Keratinocyte (primary cell): ENCODE data around the gene PBX4. TPM values are rescaled to one million over a fixed set of nuclear protein-coding genes. Genes with fewer than 3 reads are reported as not detected.

Experiments used
- DNase-seq: peaks from one replicate; pipeline ENCODE4 v3.0.0-alpha.2; 2011; ENCODE audit warnings: low read depth, missing footprints, low spot score
- FAIRE-seq: peaks from 2 replicates; lab custom pipeline; 2011; peaks lifted over from hg19 to GRCh38; lab: Jason Lieb, UNC
- H2AFZ ChIP-seq: 2 replicates; pipeline ENCODE4 v1.6.0; 2012; ENCODE audit warnings: low read length, control low read depth, inconsistent platforms; ENCODE audit not compliant: control insufficient read depth
- H3K27ac ChIP-seq: 2 replicates; pipeline ENCODE4 v1.5.1; 2011; ENCODE audit warnings: low read length; ENCODE audit not compliant: control insufficient read depth, insufficient read depth
- H3K27me3 ChIP-seq: 3 replicates; pipeline ENCODE4 v1.6.0; 2011; ENCODE audit warnings: low read length; ENCODE audit not compliant: control insufficient read depth, insufficient read depth; ENCODE audit errors: extremely low read depth
- H3K36me3 ChIP-seq, 2 experiments: 2 replicates in 1 of 2; 3 replicates in 1 of 2; pipeline ENCODE4 v1.5.1; 2011; ENCODE audit warnings: low read length in 2 of 2, mild to moderate bottlenecking in 1 of 2; ENCODE audit not compliant: control insufficient read depth in 2 of 2, insufficient read depth in 2 of 2; ENCODE audit errors: extremely low read depth in 1 of 2
- H3K4me1 ChIP-seq: 3 replicates; pipeline ENCODE4 v1.5.1; 2011; ENCODE audit warnings: low read length; ENCODE audit not compliant: control insufficient read depth, insufficient read depth; ENCODE audit errors: extremely low read depth
- H3K4me2 ChIP-seq: 3 replicates; pipeline ENCODE4 v1.6.0; 2011; ENCODE audit warnings: low read depth, low read length; ENCODE audit not compliant: control insufficient read depth, insufficient read depth; ENCODE audit errors: extremely low read depth
- H3K4me3 ChIP-seq, 3 experiments: fragments of 200-600 bp in 1 of 3; sonication (generic) in 1 of 3; 2 replicates in 2 of 3; 3 replicates in 1 of 3; pipeline ENCODE4 v1.5.1; 2011 to 2016; ENCODE audit warnings: low read length in 3 of 3, mild to moderate bottlenecking in 3 of 3, control low read depth in 2 of 3, inconsistent platforms in 1 of 3, low read depth in 1 of 3, mixed read lengths in 1 of 3, mixed run types in 1 of 3, moderate library complexity in 1 of 3; ENCODE audit not compliant: control insufficient read depth in 2 of 3, insufficient read depth in 2 of 3; ENCODE audit errors: extremely low read depth in 1 of 3
- H3K79me2 ChIP-seq: 2 replicates; pipeline ENCODE4 v1.6.0; 2012; ENCODE audit warnings: low read length; ENCODE audit not compliant: control insufficient read depth, insufficient read depth
- H3K9ac ChIP-seq: 3 replicates; pipeline ENCODE4 v1.6.0; 2011; ENCODE audit warnings: low read length; ENCODE audit not compliant: control insufficient read depth, insufficient read depth; ENCODE audit errors: extremely low read depth
- H3K9me1 ChIP-seq: 3 replicates; pipeline ENCODE4 v1.6.0; 2011; ENCODE audit warnings: low read length; ENCODE audit not compliant: control insufficient read depth, insufficient read depth; ENCODE audit errors: extremely low read depth
- H3K9me3 ChIP-seq: 2 replicates; pipeline ENCODE4 v1.5.1; 2012; ENCODE audit warnings: low read depth, low read length; ENCODE audit not compliant: control insufficient read depth
- H4K20me1 ChIP-seq: 3 replicates; pipeline ENCODE4 v1.6.0; 2011; ENCODE audit warnings: low read length; ENCODE audit not compliant: control insufficient read depth, insufficient read depth; ENCODE audit errors: extremely low read depth
- EZH2 ChIP-seq: IDR thresholded peaks from one replicate; pipeline ENCODE4 v1.6.1; 2012; ENCODE audit warnings: inconsistent platforms, mild to moderate bottlenecking, low read length, moderate library complexity
- dilution Hi-C: fragments of 300-500 bp; cut with MboI; formaldehyde crosslinking; loops from one replicate; pipeline ENCODE4 v1.7.0; 2020; ENCODE audit warnings: low sequenced_read_pairs; ENCODE audit not compliant: extremely low pct_ligation_motif_present
- polyA plus RNA-seq, 5 experiments: library from polyadenylated mRNA; depleted of rRNA in 3 of 5; stranded (reverse) in 3 of 5; stranded (forward) in 1 of 5; unstranded in 1 of 5; fragments of >200 nt; gene quantifications; 1 replicate in 1 of 5; 2 replicates in 3 of 5; 3 replicates in 1 of 5; pipeline versions ENCODE4 v1.2.1 to v1.2.3, GENCODE V29; 2011 to 2012; ENCODE audit warnings: missing spikeins in 2 of 5, low read depth in 1 of 5, low replicate concordance in 1 of 5
- TF ChIP-seq, protein P1 (sequence below), 3 experiments: IDR thresholded peaks in 1 of 3; conservative IDR thresholded peaks in 1 of 3; optimal IDR thresholded peaks in 1 of 3; 2 replicates in 2 of 3; 3 replicates in 1 of 3; pipeline versions ENCODE3 to v1.5.1; 2011; ENCODE audit warnings: low read length in 3 of 3, mild to moderate bottlenecking in 3 of 3, moderate library complexity in 2 of 3, control low read depth in 1 of 3, inconsistent platforms in 1 of 3; ENCODE audit not compliant: insufficient read depth in 2 of 3; ENCODE audit errors: extremely low read depth in 1 of 3

The PBX4 gene
- polyA plus RNA-seq, 1 donor (not counting 4 experiments of a cell fraction or from before 2014, with no cell fraction given), result 1.7 TPM

GRCh38 chr19:19527371-19527656 is 91.2 kb downstream of the PBX4 start:
- H4K20me1 ChIP-seq, result no peaks in the 10 kb centered on the region

DNA sequence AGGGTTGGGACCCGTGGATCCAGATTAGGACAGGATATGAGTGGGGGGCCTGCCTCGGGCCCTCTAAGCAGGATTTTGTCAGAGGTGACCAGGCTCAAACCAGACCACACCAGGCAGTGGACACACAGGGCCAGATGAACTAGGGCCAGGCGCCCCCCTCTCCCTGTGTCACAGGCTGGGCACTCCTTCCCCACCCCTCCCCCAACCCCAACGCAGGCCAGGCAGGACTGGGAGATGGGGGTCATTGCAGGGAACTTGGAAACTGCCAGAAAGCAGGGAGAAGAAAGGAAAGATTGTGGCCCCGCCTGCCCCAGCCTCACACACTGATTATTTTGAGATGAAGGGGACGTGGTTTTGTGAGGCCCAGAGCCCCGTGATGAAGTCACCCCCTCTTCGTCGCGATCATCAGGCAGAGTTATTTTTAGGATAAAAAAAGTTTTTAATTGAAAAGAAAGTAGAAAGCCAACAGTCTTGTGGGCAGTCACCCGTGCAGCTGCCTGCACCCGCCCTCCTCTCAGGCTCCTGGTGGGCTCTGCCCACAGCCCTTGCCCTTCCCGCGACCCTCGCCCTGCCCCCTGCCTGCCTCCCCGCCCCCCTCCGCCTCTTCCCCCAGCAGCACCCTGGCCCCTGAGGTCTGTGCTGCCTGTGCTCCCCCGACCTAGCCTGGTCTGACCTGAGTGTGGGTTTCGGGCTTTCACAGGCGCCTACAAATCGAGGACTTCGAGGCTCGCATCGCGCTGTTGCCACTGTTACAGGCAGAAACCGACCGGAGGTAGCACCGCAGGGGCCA is 91.7 kb downstream of the PBX4 start:
- Histone ChIP-seq H3K9ac (no peak overlapping the region), H3K27me3 (no peaks in the 10 kb centered on the region), H2AFZ (no peak overlapping the region), H3K4me2 (no peak overlapping the region), H3K9me3 (no peaks in the 10 kb centered on the region), H3K36me3 (peaks cover 0 to 22% of the 10 kb centered on the region in 2 experiments), H3K27ac (no peak overlapping the region), H4K20me1 (no peaks in the 10 kb centered on the region), H3K9me1 (no peaks in the 10 kb centered on the region), H3K79me2 (peaks cover 8% of the 10 kb centered on the region), H3K4me1 (no peaks in the 10 kb centered on the region), H3K4me3 (no peak overlapping the region)
- FAIRE-seq (no peak), DNase-seq (no peak)
- dilution Hi-C loops, result no loop called here
- TF ChIP-seq, protein P1, sequence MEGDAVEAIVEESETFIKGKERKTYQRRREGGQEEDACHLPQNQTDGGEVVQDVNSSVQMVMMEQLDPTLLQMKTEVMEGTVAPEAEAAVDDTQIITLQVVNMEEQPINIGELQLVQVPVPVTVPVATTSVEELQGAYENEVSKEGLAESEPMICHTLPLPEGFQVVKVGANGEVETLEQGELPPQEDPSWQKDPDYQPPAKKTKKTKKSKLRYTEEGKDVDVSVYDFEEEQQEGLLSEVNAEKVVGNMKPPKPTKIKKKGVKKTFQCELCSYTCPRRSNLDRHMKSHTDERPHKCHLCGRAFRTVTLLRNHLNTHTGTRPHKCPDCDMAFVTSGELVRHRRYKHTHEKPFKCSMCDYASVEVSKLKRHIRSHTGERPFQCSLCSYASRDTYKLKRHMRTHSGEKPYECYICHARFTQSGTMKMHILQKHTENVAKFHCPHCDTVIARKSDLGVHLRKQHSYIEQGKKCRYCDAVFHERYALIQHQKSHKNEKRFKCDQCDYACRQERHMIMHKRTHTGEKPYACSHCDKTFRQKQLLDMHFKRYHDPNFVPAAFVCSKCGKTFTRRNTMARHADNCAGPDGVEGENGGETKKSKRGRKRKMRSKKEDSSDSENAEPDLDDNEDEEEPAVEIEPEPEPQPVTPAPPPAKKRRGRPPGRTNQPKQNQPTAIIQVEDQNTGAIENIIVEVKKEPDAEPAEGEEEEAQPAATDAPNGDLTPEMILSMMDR (optimal IDR thresholded peaks at IDR 0.05 in 1 of 3, IDR thresholded peaks at IDR 0.05 in 1 of 3, conservative IDR thresholded peaks at IDR 0.05 in 1 of 3; ENCODE audit: extremely low read depth in 1 of 3, insufficient read depth in 2 of 3, low read length in 3 of 3), result no peak
- TF ChIP-seq EZH2, result no peak

More at GRCh38 chr19:19527371-19527656, 91.2 kb downstream of the PBX4 start:
- dilution Hi-C loops, result no loop called here
- Histone ChIP-seq H3K9ac (no peak overlapping the region), H3K9me1 (no peaks in the 10 kb centered on the region), H3K27me3 (no peaks in the 10 kb centered on the region), H3K4me3 (no peak overlapping the region), H3K4me2 (no peak overlapping the region), H2AFZ (no peak overlapping the region), H3K27ac (no peak overlapping the region), H3K79me2 (peaks cover 8% of the 10 kb centered on the region), H3K4me1 (peaks cover 2% of the 10 kb centered on the region), H3K36me3 (peaks cover 0 to 22% of the 10 kb centered on the region in 2 experiments), H3K9me3 (no peaks in the 10 kb centered on the region)
- TF ChIP-seq EZH2, result no peak
- FAIRE-seq (no peak), DNase-seq (no peak)
